Measurements from ENCODE around the gene ANK3.

The ANK3 gene

GRCh38 chr10:60320666-60321065, 69.0 kb downstream of the ANK3 start:
- H4K8ac ChIP-seq (ENCODE audit: low read length), result no peak overlapping the region
- H2AK5ac ChIP-seq (ENCODE audit: low read length, severe bottlenecking), result no peak overlapping the region
- H2BK12ac ChIP-seq (ENCODE audit: low read length in 2 of 2), result peak overlapping the region in 1 of 2 experiments; percentile 6
- H2BK5ac ChIP-seq (ENCODE audit: low read depth, low read length, poor library complexity, severe bottlenecking), result no peak overlapping the region
- no peak overlapping the region for H2BK15ac ChIP-seq (ENCODE audit: low read depth, poor library complexity, severe bottlenecking)
- no peak overlapping the region for H2BK120ac ChIP-seq (ENCODE audit: low read depth, low read length)
- H3K4me3 ChIP-seq (ENCODE audit: insufficient read depth in 1 of 2, low read depth in 1 of 2, low read length in 2 of 2), result no peak overlapping the region
- no peak overlapping the region for H3K23ac ChIP-seq (ENCODE audit: low read length in 2 of 2)
- H3K4ac ChIP-seq (ENCODE audit: low read depth in 1 of 2, low read length in 2 of 2), result no peak overlapping the region
- no peak overlapping the region for H3K9ac ChIP-seq (ENCODE audit: low read length)
- H3K79me1 ChIP-seq (replicated peaks; ENCODE audit: low read length, poor library complexity, severe bottlenecking), result peaks cover 7% of the 10 kb centered on the region
- H3K14ac ChIP-seq (ENCODE audit: low read length in 2 of 2), result no peak overlapping the region
- H3K36me3 ChIP-seq (ENCODE audit: control insufficient read depth in 1 of 2, insufficient read depth in 2 of 2, low read depth in 1 of 2, low read length in 2 of 2), result no peaks in the 10 kb centered on the region
- no peaks in the 10 kb centered on the region for H3K27me3 ChIP-seq (ENCODE audit: control insufficient read depth in 1 of 2, insufficient read depth in 1 of 2, low read length in 2 of 2)
- no peak for DNase-seq
- WGBS, result no CpG with 5 or more reads among the region's 1 CpG
- no peaks in the 10 kb centered on the region for H3K9me3 ChIP-seq (ENCODE audit: control insufficient read depth, low read length)
- no peak overlapping the region for H4K91ac ChIP-seq (ENCODE audit: low read length)
- H3K4me1 ChIP-seq (ENCODE audit: control insufficient read depth, insufficient read depth, low read depth, low read length), result no peaks in the 10 kb centered on the region
- H2AFZ ChIP-seq (ENCODE audit: low read depth, low read length), result no peak overlapping the region
- H3K18ac ChIP-seq (ENCODE audit: low read depth in 1 of 2, low read length in 2 of 2), result no peak overlapping the region
- no peak overlapping the region for H3K4me2 ChIP-seq (ENCODE audit: low read length, poor library complexity, severe bottlenecking)
- no peak overlapping the region for H3K27ac ChIP-seq (ENCODE audit: low read length, poor library complexity, severe bottlenecking)

GRCh38 chr10:60316029-60316428, 73.6 kb downstream of the ANK3 start:
- Histone ChIP-seq H3K18ac (ENCODE audit: low read depth in 1 of 2, low read length in 2 of 2) (peak overlapping the region; percentile 67 to 80), H4K8ac (ENCODE audit: low read length) (peak overlapping the region; percentile 79), H4K91ac (ENCODE audit: low read length) (peak overlapping the region; percentile 52), H3K9me3 (ENCODE audit: control insufficient read depth, low read length) (no peaks in the 10 kb centered on the region), H3K36me3 (ENCODE audit: control insufficient read depth in 1 of 2, insufficient read depth in 2 of 2, low read depth in 1 of 2, low read length in 2 of 2) (no peaks in the 10 kb centered on the region), H3K23ac (ENCODE audit: low read length in 2 of 2) (no peak overlapping the region), H2BK120ac (ENCODE audit: low read depth, low read length) (peak overlapping the region; percentile 57), H2AFZ (ENCODE audit: low read depth, low read length) (no peak overlapping the region), H3K79me1 (replicated peaks; ENCODE audit: low read length, poor library complexity, severe bottlenecking) (peaks cover 6% of the 10 kb centered on the region), H3K14ac (ENCODE audit: low read length in 2 of 2) (no peak overlapping the region), H3K9ac (ENCODE audit: low read length) (no peak overlapping the region), H2AK5ac (ENCODE audit: low read length, severe bottlenecking) (no peak overlapping the region), H3K4me2 (ENCODE audit: low read length, poor library complexity, severe bottlenecking) (no peak overlapping the region), H3K4me3 (ENCODE audit: insufficient read depth in 1 of 2, low read depth in 1 of 2, low read length in 2 of 2) (no peak overlapping the region), H3K27me3 (ENCODE audit: control insufficient read depth in 1 of 2, insufficient read depth in 1 of 2, low read length in 2 of 2) (no peaks in the 10 kb centered on the region), H3K4ac (ENCODE audit: low read depth in 1 of 2, low read length in 2 of 2) (peak overlapping the region; percentile 13 to 54), H3K4me1 (ENCODE audit: control insufficient read depth, insufficient read depth, low read depth, low read length) (peaks cover 4% of the 10 kb centered on the region), H2BK12ac (ENCODE audit: low read length in 2 of 2) (peak overlapping the region; percentile 29 to 75), H2BK5ac (ENCODE audit: low read depth, low read length, poor library complexity, severe bottlenecking) (no peak overlapping the region), H3K27ac (ENCODE audit: low read length, poor library complexity, severe bottlenecking) (no peak overlapping the region), H2BK15ac (ENCODE audit: low read depth, poor library complexity, severe bottlenecking) (no peak overlapping the region)
- DNase-seq, result no peak
- 100% methylated on average over 1 of the region's 1 CpG for WGBS

GRCh38 chr10:60315311-60315710, 74.4 kb downstream of the ANK3 start:
- no peak overlapping the region for H2BK15ac ChIP-seq (ENCODE audit: low read depth, poor library complexity, severe bottlenecking)
- H3K23ac ChIP-seq (ENCODE audit: low read length in 2 of 2), result no peak overlapping the region
- no peak overlapping the region for H2AK5ac ChIP-seq (ENCODE audit: low read length, severe bottlenecking)
- DNase-seq, result no peak
- H3K4ac ChIP-seq (ENCODE audit: low read depth in 1 of 2, low read length in 2 of 2), result peak overlapping the region in 1 of 2 experiments; percentile 81
- H3K79me1 ChIP-seq (replicated peaks; ENCODE audit: low read length, poor library complexity, severe bottlenecking), result peaks cover 6% of the 10 kb centered on the region
- no peak overlapping the region for H4K8ac ChIP-seq (ENCODE audit: low read length)
- H2AFZ ChIP-seq (ENCODE audit: low read depth, low read length), result no peak overlapping the region
- WGBS, result 100% methylated on average over 1 of the region's 2 CpGs
- H2BK12ac ChIP-seq (ENCODE audit: low read length in 2 of 2), result no peak overlapping the region
- H3K9ac ChIP-seq (ENCODE audit: low read length), result no peak overlapping the region
- peaks cover 4% of the 10 kb centered on the region for H3K4me1 ChIP-seq (ENCODE audit: control insufficient read depth, insufficient read depth, low read depth, low read length)
- H3K27me3 ChIP-seq (ENCODE audit: control insufficient read depth in 1 of 2, insufficient read depth in 1 of 2, low read length in 2 of 2), result no peaks in the 10 kb centered on the region
- no peak overlapping the region for H3K4me2 ChIP-seq (ENCODE audit: low read length, poor library complexity, severe bottlenecking)
- no peak overlapping the region for H4K91ac ChIP-seq (ENCODE audit: low read length)
- no peak overlapping the region for H2BK5ac ChIP-seq (ENCODE audit: low read depth, low read length, poor library complexity, severe bottlenecking)
- no peak overlapping the region for H3K4me3 ChIP-seq (ENCODE audit: insufficient read depth in 1 of 2, low read depth in 1 of 2, low read length in 2 of 2)
- H3K18ac ChIP-seq (ENCODE audit: low read depth in 1 of 2, low read length in 2 of 2), result no peak overlapping the region
- no peaks in the 10 kb centered on the region for H3K9me3 ChIP-seq (ENCODE audit: control insufficient read depth, low read length)
- no peak overlapping the region for H3K14ac ChIP-seq (ENCODE audit: low read length in 2 of 2)
- H3K36me3 ChIP-seq (ENCODE audit: control insufficient read depth in 1 of 2, insufficient read depth in 2 of 2, low read depth in 1 of 2, low read length in 2 of 2), result no peaks in the 10 kb centered on the region
- no peak overlapping the region for H2BK120ac ChIP-seq (ENCODE audit: low read depth, low read length)
- H3K27ac ChIP-seq (ENCODE audit: low read length, poor library complexity, severe bottlenecking), result no peak overlapping the region

- H2BK120ac ChIP-seq (ENCODE audit: low read depth, low read length), result no peak overlapping the region
- peaks cover 4% of the 10 kb centered on the region for H3K4me1 ChIP-seq (ENCODE audit: control insufficient read depth, insufficient read depth, low read depth, low read length)
- no peaks in the 10 kb centered on the region for H3K27me3 ChIP-seq (ENCODE audit: control insufficient read depth in 1 of 2, insufficient read depth in 1 of 2, low read length in 2 of 2)
- no peak overlapping the region for H2BK5ac ChIP-seq (ENCODE audit: low read depth, low read length, poor library complexity, severe bottlenecking)
- WGBS, result 39% methylated on average over 5 of the region's 5 CpGs
- peak overlapping the region; percentile 48 for H3K27ac ChIP-seq (ENCODE audit: low read length, poor library complexity, severe bottlenecking)
- no peak overlapping the region for H3K14ac ChIP-seq (ENCODE audit: low read length in 2 of 2)
- H2AFZ ChIP-seq (ENCODE audit: low read depth, low read length), result no peak overlapping the region
- H3K9ac ChIP-seq (ENCODE audit: low read length), result peak overlapping the region; percentile 43
- H2BK12ac ChIP-seq (ENCODE audit: low read length in 2 of 2), result no peak overlapping the region
- H3K4ac ChIP-seq (ENCODE audit: low read depth in 1 of 2, low read length in 2 of 2), result peak overlapping the region in 1 of 2 experiments; percentile 66
- no peak overlapping the region for H3K23ac ChIP-seq (ENCODE audit: low read length in 2 of 2)
- H2BK15ac ChIP-seq (ENCODE audit: low read depth, poor library complexity, severe bottlenecking), result no peak overlapping the region
- H4K91ac ChIP-seq (ENCODE audit: low read length), result no peak overlapping the region
- H3K79me1 ChIP-seq (replicated peaks; ENCODE audit: low read length, poor library complexity, severe bottlenecking), result peaks cover 5% of the 10 kb centered on the region
- peak overlapping the region; percentile 48 to 84 for H3K18ac ChIP-seq (ENCODE audit: low read depth in 1 of 2, low read length in 2 of 2)
- no peak overlapping the region for H3K4me2 ChIP-seq (ENCODE audit: low read length, poor library complexity, severe bottlenecking)
- no peaks in the 10 kb centered on the region for H3K9me3 ChIP-seq (ENCODE audit: control insufficient read depth, low read length)
- H3K4me3 ChIP-seq (ENCODE audit: insufficient read depth in 1 of 2, low read depth in 1 of 2, low read length in 2 of 2), result no peak overlapping the region
- H3K36me3 ChIP-seq (ENCODE audit: control insufficient read depth in 1 of 2, insufficient read depth in 2 of 2, low read depth in 1 of 2, low read length in 2 of 2), result no peaks in the 10 kb centered on the region
- DNase-seq, result peak; percentile 88
- H4K8ac ChIP-seq (ENCODE audit: low read length), result no peak overlapping the region
- no peak overlapping the region for H2AK5ac ChIP-seq (ENCODE audit: low read length, severe bottlenecking)
Observed at GRCh38 chr10:60314069-60314940, 75.4 kb downstream of the ANK3 start.

Data from mesenchymal stem cell (in vitro differentiated cells and primary cell).